Ovary (tissue), 3 donors: ENCODE results near the gene MAD1L1.

Experiments
- CTCF ChIP-seq, 3 donors: fragments of 450-650 bp in 2 of 3; fragments of 200-600 bp in 1 of 3; IDR thresholded peaks; one replicate each; pipeline versions ENCODE4 v1.5.1 to v1.8.0; 2016 to 2022; ENCODE audit warnings: antibody characterized with exemption in 3 of 3, mild to moderate bottlenecking in 1 of 3
- POLR2A ChIP-seq: fragments of 450-650 bp; IDR thresholded peaks from one replicate; pipeline ENCODE4 v1.6.1; 2017; ENCODE audit warnings: antibody characterized with exemption, mild to moderate bottlenecking, moderate library complexity
- donor health status: DM: no; HTN: no; CAD: no.

GRCh38 chr7:1851721-1852516 is 380.8 kb downstream of the MAD1L1 start:
- TF ChIP-seq CTCF (IDR thresholded peaks at IDR 0.05): no peak
- no peak for TF ChIP-seq POLR2A
